Retinal pigment epithelial cell (primary cell): Measurements from ENCODE around the gene ACTMAP.

Source experiments
- DNase-seq: peaks from one replicate; pipeline ENCODE4 v3.0.0-alpha.2; 2010; ENCODE audit warnings: low read depth
- H3K4me3 ChIP-seq: 2 replicates; pipeline ENCODE4 v1.5.1; 2011; ENCODE audit warnings: mild to moderate bottlenecking, low read length, control low read depth, moderate library complexity
- TF ChIP-seq, protein P1 (sequence below): conservative IDR thresholded peaks from 2 replicates; pipeline ENCODE4 v1.5.1; 2011; ENCODE audit warnings: low read depth, low read length, control low read depth, inconsistent platforms

ACTMAP gene

DNA sequence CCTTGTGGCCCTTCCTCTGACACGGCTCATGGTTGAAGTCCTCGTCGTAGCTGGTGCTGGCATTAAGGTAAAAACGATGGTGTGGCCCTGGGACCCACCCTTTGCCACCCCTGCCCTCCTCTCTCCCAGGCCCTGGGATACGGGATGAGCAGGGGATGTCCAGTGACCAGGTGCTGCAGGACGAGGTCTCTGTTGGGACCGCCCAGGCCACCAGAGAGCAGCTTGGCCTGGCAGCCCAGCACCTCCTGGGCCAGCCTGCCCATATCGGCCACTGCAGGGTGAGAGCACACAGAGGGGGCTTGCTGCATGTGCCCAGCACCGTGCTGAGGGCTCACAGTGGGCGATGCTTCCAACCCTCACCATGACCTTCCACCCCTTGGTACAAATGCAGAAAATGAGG, 6.4 kb downstream of the ACTMAP start:
- TF ChIP-seq, protein P1, sequence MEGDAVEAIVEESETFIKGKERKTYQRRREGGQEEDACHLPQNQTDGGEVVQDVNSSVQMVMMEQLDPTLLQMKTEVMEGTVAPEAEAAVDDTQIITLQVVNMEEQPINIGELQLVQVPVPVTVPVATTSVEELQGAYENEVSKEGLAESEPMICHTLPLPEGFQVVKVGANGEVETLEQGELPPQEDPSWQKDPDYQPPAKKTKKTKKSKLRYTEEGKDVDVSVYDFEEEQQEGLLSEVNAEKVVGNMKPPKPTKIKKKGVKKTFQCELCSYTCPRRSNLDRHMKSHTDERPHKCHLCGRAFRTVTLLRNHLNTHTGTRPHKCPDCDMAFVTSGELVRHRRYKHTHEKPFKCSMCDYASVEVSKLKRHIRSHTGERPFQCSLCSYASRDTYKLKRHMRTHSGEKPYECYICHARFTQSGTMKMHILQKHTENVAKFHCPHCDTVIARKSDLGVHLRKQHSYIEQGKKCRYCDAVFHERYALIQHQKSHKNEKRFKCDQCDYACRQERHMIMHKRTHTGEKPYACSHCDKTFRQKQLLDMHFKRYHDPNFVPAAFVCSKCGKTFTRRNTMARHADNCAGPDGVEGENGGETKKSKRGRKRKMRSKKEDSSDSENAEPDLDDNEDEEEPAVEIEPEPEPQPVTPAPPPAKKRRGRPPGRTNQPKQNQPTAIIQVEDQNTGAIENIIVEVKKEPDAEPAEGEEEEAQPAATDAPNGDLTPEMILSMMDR, result no peak
- DNase-seq, result no peak
- no peak overlapping the region for H3K4me3 ChIP-seq

DNA sequence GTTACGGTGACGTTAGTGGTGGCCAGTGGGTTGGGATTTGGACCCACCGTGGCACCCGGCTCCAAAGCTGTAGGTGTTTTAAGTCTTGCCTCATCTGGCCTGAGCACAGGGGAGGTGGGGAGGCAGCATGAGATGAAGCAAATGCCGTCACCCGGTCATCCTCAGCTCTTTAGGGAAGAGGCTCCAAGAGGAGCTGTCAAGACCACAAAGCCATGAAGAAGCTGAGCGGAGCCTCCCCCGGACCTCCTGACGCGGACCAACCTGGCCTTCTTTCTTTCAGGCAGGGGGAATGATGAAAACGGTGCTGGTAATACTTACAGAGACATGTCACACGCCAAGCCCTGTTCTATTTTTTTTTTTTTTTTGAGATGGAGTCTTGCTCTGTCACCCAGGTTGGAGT, 7.4 kb downstream of the ACTMAP start:
- TF ChIP-seq, protein P1, result no peak
- H3K4me3 ChIP-seq, result no peak overlapping the region
- DNase-seq, result no peak

DNA sequence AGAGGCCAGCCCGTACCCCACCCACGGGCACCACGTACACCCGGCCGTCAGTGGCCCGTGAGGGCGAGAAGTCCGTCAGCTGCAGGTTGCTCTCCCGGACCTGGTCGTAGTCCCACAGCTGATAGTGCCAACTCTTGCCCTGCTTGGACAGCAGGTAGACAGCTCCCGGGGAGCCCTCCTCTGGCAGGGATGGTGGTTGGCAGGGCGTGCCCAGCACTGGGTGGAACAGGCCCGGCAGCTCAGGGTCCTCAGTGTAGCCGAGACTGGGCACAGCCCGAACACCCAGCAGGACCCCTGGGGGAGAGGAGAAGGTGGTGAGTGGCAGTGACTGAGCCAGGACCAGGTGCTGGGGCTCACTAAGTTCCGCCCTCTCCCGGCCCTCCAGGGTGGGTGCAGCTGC, 7.8 kb downstream of the ACTMAP start:
- no peak for DNase-seq
- TF ChIP-seq, protein P1, result no peak
- no peak overlapping the region for H3K4me3 ChIP-seq

DNA sequence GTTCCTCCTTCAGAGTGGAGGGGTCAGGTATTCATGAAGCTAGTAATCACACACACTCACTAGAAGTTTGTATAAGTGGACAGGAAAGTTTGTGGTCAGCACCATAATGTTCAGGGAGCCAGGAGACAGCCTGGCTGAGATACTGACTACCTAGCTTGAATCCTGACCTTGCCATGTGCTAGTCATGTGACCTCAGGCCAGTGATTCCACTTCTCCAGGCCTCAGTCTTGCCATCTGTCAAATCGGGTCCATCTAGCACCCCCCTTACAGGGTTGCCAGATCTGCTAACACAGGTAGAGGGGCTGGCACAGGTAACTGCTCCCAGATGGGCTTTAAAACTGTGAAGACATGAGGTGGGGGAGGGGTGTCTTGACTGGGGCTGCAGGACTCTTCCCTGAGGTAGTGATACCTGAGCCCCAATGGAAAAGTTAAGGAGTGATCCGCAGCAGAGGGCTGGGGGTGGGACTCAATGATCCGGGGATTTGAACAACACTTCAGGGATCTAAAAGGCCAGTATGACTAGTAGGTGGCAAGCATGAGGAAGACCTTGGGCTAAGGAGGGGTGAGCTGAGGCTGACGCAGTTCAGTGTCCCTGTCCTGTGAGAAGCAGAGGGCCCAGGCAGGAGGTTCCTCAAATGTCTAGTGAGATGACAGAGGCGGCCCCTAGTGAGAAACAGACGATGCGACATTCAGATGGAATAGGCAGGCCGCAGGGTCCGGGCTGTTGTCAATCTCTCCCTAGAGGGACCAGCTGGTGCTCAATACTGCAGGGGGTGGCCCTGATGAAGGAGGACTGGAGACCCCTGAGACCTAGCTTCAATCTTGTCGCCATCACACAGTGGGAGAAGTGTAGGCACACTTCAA, 8.5 kb downstream of the ACTMAP start:
- TF ChIP-seq, protein P1, result no peak
- no peak for DNase-seq

DNA sequence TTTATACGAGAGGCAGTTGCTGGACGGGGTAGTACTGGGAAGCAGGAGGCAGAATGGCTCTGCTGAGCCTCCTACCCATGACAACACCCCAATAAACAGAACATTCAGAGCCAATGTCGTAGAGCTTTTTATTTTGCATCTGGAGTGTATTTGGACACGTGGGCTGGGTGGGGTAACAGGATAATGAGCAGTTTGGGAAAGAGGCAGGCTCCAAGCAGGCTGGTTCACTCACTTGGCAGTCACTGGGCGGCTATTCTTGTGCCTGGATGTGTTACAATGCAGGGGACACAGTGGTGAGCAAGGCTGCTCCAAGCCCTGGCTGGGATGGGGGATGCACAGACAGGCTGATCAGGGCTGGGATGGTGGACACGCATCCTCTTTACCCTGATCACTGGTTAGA, 9.5 kb downstream of the ACTMAP start:
- TF ChIP-seq, protein P1, result no peak
- no peak for DNase-seq
- no peak overlapping the region for H3K4me3 ChIP-seq

More for the DNA sequence above, 8.5 kb downstream of the ACTMAP start:
- no peak overlapping the region for H3K4me3 ChIP-seq

DNA sequence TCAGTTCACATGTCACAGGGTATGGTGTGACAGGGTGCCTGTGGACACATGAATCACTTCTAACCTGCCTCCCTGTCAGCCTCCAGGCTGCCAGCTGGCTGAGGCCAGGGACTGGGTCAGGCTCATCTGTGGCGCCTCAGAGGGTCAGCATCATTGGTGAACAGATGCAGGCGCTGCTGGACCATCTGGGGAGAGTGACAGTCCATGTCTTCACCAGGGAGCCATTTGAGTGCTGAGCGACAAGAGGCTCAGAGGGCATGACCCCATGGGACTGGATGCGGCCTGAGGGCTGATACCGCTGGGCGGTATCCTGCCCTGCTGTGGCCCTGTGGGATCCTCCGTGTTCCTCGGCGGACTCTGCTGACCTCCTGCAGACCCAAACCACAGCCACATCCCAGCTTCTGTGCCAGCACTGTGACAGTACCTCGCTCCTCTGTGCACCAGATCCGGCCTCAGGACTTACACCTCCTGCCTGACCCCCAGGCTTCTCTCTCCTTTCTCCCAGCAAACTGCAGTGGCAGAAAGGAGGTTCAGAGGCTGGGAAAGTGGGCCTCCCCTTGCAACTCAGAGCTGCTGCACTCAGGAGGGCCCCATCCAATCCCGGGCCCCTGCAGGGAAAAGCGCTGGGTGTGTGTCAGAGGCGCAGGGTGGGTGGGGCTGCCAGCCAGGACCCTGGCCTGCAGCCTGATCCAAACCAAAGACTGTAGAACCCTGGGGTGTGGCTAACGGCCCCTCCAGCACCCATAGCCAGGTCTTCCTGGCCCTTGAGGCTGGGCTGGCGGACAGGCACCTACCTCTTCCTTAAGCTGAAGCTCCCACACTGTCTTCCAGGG, 10.2 kb downstream of the ACTMAP start:
- DNase-seq, result no peak
- TF ChIP-seq, protein P1, result no peak
- H3K4me3 ChIP-seq, result no peak overlapping the region
